HEK293 (cell line): ENCODE data around the gene TLE4.

Source experiments
- CTCF ChIA-PET: fragments of 350-600 bp; formaldehyde crosslinking; extraction: SDS; loops from one replicate; lab custom pipeline; 2021; ENCODE audit warnings: antibody characterized with exemption; lab: Yijun Ruan, JAX
- POLR2A ChIA-PET: fragments of 300-600 bp; formaldehyde crosslinking; extraction: SDS; loops from one replicate; lab custom pipeline; 2020; ENCODE audit warnings: antibody characterized with exemption, inconsistent platforms; lab: Yijun Ruan, JAX
- H3K27ac ChIP-seq: fragments of 200-500 bp; sonication (Bioruptor generic); 2 replicates; pipeline ENCODE4 v1.5.1; 2014; ENCODE audit warnings: low read depth, low read length, control low read depth, inconsistent platforms; ENCODE audit errors: extremely low read depth
- H3K36me3 ChIP-seq, 2 experiments: fragments of 200-500 bp in 1 of 2; sonication (Bioruptor generic) in 1 of 2; 1 replicate in 1 of 2; 2 replicates in 1 of 2; pipeline ENCODE4 v1.5.1; 2014 to 2017; ENCODE audit warnings: inconsistent platforms in 2 of 2, low read length in 2 of 2; ENCODE audit not compliant: control insufficient read depth in 2 of 2, insufficient read depth in 1 of 2
- H3K4me1 ChIP-seq: fragments of 200-500 bp; sonication (Bioruptor generic); 2 replicates; pipeline ENCODE4 v1.5.1; 2014; ENCODE audit warnings: mild to moderate bottlenecking, low read length, inconsistent platforms; ENCODE audit not compliant: control insufficient read depth, insufficient read depth
- H3K4me3 ChIP-seq: 2 replicates; pipeline ENCODE4 v1.5.1; 2011; ENCODE audit warnings: low read depth, mild to moderate bottlenecking, control low read depth, low read length, moderate library complexity
- H3K9me3 ChIP-seq: fragments of 200-500 bp; sonication (Bioruptor generic); 2 replicates; pipeline ENCODE4 v1.5.1; 2014; ENCODE audit warnings: low read depth, low read length, inconsistent platforms; ENCODE audit not compliant: control insufficient read depth, insufficient read depth
- BCL11B ChIP-seq: fragments of 450-650 bp; formaldehyde crosslinking; IDR thresholded peaks from 2 replicates; pipeline ENCODE4 v1.5.1; 2016; ENCODE audit warnings: low read depth, missing biosample characterization, missing genetic modification characterization
- GFI1B ChIP-seq: fragments of 450-650 bp; formaldehyde crosslinking; IDR thresholded peaks from 2 replicates; pipeline ENCODE4 v1.5.1; 2016; ENCODE audit warnings: missing biosample characterization, missing genetic modification characterization
- GLI2 ChIP-seq: fragments of 450-650 bp; formaldehyde crosslinking; IDR thresholded peaks from 2 replicates; pipeline ENCODE4; 2017; ENCODE audit warnings: missing biosample characterization, missing genetic modification characterization, low read depth, borderline replicate concordance
- IKZF3 ChIP-seq: fragments of 450-650 bp; IDR thresholded peaks from 2 replicates; pipeline ENCODE4 v1.5.0; 2018; ENCODE audit warnings: missing biosample characterization, mild to moderate bottlenecking, missing genetic modification characterization, moderate library complexity
- KLF1 ChIP-seq: fragments of 450-650 bp; formaldehyde crosslinking; IDR thresholded peaks from 2 replicates; pipeline ENCODE4 v1.5.1; 2016; ENCODE audit warnings: missing biosample characterization, missing genetic modification characterization
- ZBTB49 ChIP-seq: fragments of 450-650 bp; formaldehyde crosslinking; IDR thresholded peaks from 2 replicates; pipeline ENCODE4 v1.5.1; 2016; ENCODE audit warnings: missing biosample characterization, missing genetic modification characterization, low read depth
- ZEB2 ChIP-seq: fragments of 450-650 bp; formaldehyde crosslinking; IDR thresholded peaks from 2 replicates; pipeline ENCODE4 v1.5.1; 2016; ENCODE audit warnings: missing biosample characterization, missing genetic modification characterization
- ZNF112 ChIP-seq: fragments of 450-650 bp; formaldehyde crosslinking; IDR thresholded peaks from 2 replicates; pipeline ENCODE4 v1.5.0; 2017; ENCODE audit warnings: missing biosample characterization, missing genetic modification characterization
- ZNF114 ChIP-seq: fragments of 450-650 bp; formaldehyde crosslinking; IDR thresholded peaks from 2 replicates; pipeline ENCODE4 v1.5.0; 2017; ENCODE audit warnings: missing biosample characterization, missing genetic modification characterization
- ZNF2 ChIP-seq: fragments of 450-650 bp; formaldehyde crosslinking; IDR thresholded peaks from 2 replicates; pipeline ENCODE4 v1.5.1; 2016; ENCODE audit warnings: missing biosample characterization, missing genetic modification characterization
- ZNF221 ChIP-seq: fragments of 450-650 bp; formaldehyde crosslinking; IDR thresholded peaks from 2 replicates; pipeline ENCODE4 v1.5.1; 2017; ENCODE audit warnings: missing biosample characterization, missing genetic modification characterization, borderline replicate concordance
- ZNF292 ChIP-seq: fragments of 450-650 bp; formaldehyde crosslinking; IDR thresholded peaks from 2 replicates; pipeline ENCODE4 v1.5.1; 2016; ENCODE audit warnings: low read depth, missing biosample characterization, missing genetic modification characterization, borderline replicate concordance
- ZNF530 ChIP-seq: fragments of 450-650 bp; formaldehyde crosslinking; IDR thresholded peaks from 2 replicates; pipeline ENCODE4 v1.5.1; 2016; ENCODE audit warnings: low read depth, missing biosample characterization, missing genetic modification characterization
- ZNF704 ChIP-seq: fragments of 450-650 bp; formaldehyde crosslinking; IDR thresholded peaks from 2 replicates; pipeline ENCODE4 v1.5.1; 2016; ENCODE audit warnings: missing biosample characterization, missing genetic modification characterization
- ZNF785 ChIP-seq: fragments of 450-650 bp; formaldehyde crosslinking; IDR thresholded peaks from 2 replicates; pipeline ENCODE4 v1.5.1; 2016; ENCODE audit warnings: missing biosample characterization, missing genetic modification characterization
- ZSCAN4 ChIP-seq: fragments of 450-650 bp; formaldehyde crosslinking; IDR thresholded peaks from 2 replicates; pipeline ENCODE4 v1.5.1; 2017; ENCODE audit warnings: missing biosample characterization, missing genetic modification characterization
- ZXDB ChIP-seq: fragments of 450-650 bp; formaldehyde crosslinking; IDR thresholded peaks from 2 replicates; pipeline ENCODE4 v1.5.1; 2016; ENCODE audit warnings: missing biosample characterization, missing genetic modification characterization

TLE4 gene

GRCh38 chr9:79741381-79741780 is 169.6 kb downstream of the TLE4 start (continued):
- TF ChIP-seq ZNF704 (tag by site-specific recombination) (no peak), ZNF785 (tag by site-specific recombination) (no peak)

GRCh38 chr9:79742110-79742721 is 170.5 kb downstream of the TLE4 start:
- H3K4me3 ChIP-seq, result no peak overlapping the region
- no peak overlapping the region for H3K27ac ChIP-seq
- H3K36me3 ChIP-seq, result no peaks in the 10 kb centered on the region
- H3K4me1 ChIP-seq, result no peaks in the 10 kb centered on the region
- POLR2A ChIA-PET, result no interaction called here
- no peaks in the 10 kb centered on the region for H3K9me3 ChIP-seq
- TF ChIP-seq ZNF292 (tag by site-specific recombination), result no peak
- TF ChIP-seq ZNF112 (tag by site-specific recombination), result no peak
- TF ChIP-seq, all 188 proteins: peak for 0
- CTCF ChIA-PET, result interaction anchor here (0.7 kb wide), 1 partner anchor 611 kb away, joined by 5 read pairs; no protein-coding TSS in a partner anchor

GRCh38 chr9:79744521-79744920 is 172.8 kb downstream of the TLE4 start:
- TF ChIP-seq IKZF3 (tag by site-specific recombination) (no peak), ZXDB (tag by site-specific recombination) (no peak), BCL11B (tag by site-specific recombination) (no peak), ZNF2 (no peak), GFI1B (tag by site-specific recombination) (no peak), KLF1 (tag by site-specific recombination) (no peak), ZEB2 (no peak), ZBTB49 (tag by site-specific recombination) (no peak), ZNF530 (no peak), GLI2 (no peak), ZNF221 (tag by site-specific recombination) (no peak), ZNF114 (tag by site-specific recombination) (no peak), ZSCAN4 (tag by site-specific recombination) (no peak)
- H3K4me1 ChIP-seq, result no peaks in the 10 kb centered on the region
- no peaks in the 10 kb centered on the region for H3K36me3 ChIP-seq
- ChIA-PET POLR2A (no interaction called here), CTCF (interaction anchor here (1.6 kb wide), 1 partner anchor 13 kb away, joined by 7 read pairs; no protein-coding TSS in a partner anchor)
- H3K4me3 ChIP-seq, result no peak overlapping the region
- H3K27ac ChIP-seq, result no peak overlapping the region
- no peaks in the 10 kb centered on the region for H3K9me3 ChIP-seq
